HG03342 (cell line): ENCODE data around the gene DNAH8.
"Not testable (repeated sequence)": the region's sequence is repeated elsewhere in the genome, so short reads cannot be mapped to it uniquely, and the experiment has no call there.

Experiments
- ATAC-seq: cut with Tn5 transposase; IDR thresholded peaks from one replicate; pipeline ENCODE4 v1.9.1; 2021; ENCODE audit warnings: mild to moderate bottlenecking, moderate library complexity; ENCODE audit not compliant: unreplicated experiment

The DNAH8 gene

DNA sequence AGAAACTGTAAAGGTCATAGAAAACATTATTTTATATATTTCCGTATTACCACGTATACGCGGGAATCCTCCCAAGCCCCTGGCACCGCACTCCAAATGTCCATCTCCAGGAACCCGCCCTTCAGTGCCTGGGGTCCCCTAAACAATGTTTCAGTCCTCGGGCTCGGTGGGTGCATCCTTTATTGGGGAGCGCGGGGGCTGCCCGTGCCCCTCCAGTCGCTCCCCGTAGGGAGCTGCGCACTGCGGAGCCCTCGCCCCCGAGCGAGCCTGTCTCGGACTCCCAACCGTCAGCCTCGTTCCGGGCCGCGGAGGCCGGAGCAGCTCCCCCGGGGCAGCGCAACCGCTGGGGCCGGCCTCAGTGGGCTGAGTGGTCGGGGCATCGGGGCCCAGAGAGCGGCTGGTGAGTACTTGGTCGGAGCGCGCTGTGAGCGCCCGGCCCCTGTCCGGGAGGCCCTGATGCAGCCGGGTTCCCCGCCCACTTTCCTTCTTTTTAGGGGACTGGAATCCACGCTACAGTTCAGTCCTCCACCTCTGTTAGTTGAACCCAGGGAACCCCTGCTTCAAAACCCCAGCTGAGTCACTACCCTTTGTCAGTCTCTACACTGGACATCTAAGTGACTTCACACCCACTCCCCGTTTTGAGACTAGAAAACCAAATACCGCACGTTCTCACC, at the start of gene DNAH8:
TSS of gene DNAH8 (plus strand) at position 296 of the 674 bp plus-strand sequence. CDS start 7,499 bp downstream, outside the sequence.
- no peak for ATAC-seq

DNA sequence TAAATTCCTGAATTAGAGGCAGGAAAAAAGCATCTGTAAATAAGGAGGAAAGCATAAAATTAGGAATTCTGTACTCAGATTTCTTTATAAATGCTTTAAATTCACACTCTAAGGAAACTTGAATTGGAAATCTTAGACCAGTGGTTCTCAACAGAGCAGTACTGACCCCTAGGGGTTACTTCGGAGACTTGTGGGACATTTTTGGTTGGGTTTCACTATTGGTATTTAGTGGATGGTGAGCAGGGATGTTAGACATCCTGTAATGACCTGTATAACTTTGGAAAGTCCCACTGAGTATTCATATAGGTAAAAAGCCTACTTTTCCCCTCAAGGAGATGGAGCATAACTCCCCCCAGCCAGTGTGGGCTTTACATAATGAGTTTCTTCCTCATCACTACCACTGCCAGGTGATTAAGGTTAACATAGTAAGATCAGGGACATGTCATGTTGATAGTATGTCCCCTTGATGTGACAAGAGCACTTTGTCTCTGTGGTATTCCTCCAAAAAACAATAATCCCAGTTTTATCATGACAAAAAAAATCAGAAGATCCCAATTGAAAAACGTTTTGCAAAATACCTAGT, 43.1 kb upstream of the DNAH8 start:
- ATAC-seq: peak; percentile 88

DNA sequence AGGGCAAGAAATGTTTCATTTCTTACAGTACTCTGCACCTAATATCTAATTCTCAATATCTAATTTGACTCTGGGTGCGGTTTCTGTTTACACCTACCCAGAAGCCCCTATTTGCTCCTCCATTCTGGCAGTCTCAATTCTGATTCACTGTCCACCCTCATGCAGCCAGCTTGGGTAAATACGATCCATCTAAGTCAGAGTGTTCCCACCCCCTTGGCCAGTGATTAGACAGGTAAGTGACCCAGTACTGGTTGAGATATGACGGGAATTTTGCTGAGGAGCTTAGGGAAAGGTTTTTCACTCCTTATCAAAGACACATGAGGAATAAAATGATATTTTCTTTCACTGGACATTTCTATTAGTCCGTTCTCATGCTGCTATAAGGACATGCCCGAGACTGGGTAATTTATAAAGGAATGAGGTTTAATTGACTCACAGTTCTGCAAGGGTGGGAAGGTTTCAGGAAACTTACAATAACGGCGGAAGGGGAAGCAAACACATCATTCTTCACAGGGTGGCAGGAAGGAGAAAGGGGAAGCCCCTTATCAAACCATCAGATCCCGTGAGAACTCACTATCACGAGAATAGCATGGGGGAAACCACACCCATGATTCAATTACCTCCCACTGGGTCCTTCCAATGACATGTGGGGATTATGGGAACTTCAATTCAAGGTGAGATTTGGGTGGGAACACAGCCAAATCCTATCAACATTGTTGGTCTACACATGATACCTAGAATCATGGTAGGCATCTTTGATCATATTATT, 41.5 kb upstream of the DNAH8 start:
- no peak for ATAC-seq

- ATAC-seq: no peak
Measured at GRCh38 chr6:38676236-38676973, 38.7 kb upstream of the DNAH8 start.

- ATAC-seq: no peak
Measured at GRCh38 chr6:38676974-38677544, 38.1 kb upstream of the DNAH8 start.

GRCh38 chr6:38678178-38678760, 36.8 kb upstream of the DNAH8 start:
- no peak for ATAC-seq

DNA sequence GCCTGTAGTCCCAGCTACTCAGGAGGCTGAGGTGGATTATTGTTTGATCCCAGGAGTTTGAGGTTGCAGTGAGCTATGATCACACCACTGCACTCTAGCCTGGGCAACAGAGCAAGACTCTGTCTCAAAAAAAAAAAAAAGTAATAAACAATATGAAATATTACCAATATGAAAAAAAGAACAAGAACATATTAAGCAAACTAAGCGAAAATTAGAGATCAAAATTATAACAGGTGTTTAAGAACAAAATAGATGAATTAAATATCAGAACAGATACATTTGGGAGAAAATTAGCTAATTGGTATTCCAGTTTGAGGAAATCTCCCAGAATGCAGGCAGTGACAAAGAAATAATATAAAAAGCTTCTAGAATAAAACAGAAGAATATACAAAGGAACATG, 35.4 kb upstream of the DNAH8 start:
- ATAC-seq: no peak

GRCh38 chr6:38681850-38682249, 33.3 kb upstream of the DNAH8 start:
- no peak for ATAC-seq

GRCh38 chr6:38684237-38684636, 30.9 kb upstream of the DNAH8 start:
- no peak for ATAC-seq

DNA sequence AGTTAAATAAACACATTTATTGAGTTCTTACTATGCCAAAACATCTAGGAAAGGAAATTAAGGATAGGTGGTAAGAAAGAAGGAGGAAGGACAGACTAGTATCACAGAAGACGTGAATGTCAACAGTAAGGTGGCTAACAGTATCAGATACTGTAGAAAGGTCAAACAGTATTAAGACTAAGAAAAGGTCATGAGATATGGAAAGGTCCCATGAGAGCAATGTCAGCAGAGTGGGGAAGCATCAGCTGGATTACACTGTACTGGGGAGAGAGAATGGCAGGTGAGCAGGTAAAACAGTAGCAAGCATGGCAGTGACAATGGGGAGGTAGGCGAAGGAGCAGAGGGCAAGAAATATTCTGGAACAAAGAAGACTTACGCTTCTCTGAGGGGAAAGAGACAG, 30.2 kb upstream of the DNAH8 start:
- ATAC-seq: no peak

DNA sequence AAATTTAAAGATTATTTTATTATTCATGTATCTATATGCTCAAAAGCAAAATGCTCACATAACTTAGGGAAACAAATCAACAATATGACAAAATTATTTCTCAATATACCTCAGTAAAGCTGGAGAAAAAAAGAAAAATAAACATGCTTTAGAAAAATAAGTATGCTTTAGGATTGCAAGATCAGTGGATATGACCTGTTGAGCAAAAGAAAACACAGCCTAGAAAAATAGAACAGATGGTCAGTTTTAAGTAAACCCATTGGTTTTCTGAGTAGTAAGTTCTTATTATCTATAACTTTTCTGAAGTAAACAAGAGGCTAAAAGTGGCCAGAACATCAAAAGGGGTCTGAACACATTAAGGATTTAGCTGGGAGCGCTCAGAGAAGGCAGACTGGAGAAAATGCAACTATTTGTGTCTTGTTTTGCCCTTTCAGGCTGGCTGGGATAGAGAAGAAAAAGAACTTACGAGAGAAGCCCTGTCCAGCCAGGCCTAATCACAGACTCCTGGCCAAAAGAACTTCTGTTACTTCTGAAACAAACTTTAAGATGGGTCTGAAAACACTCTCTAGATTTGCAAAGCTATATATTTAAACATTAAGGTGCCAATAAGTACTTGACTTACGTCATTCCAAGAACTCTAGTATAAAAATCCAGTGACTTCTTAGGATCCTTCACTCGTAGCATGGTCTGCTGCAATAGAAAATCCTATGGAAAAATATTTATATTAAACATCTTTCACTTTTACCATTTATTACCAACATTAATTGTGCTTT, 28.7 kb upstream of the DNAH8 start:
- ATAC-seq: no peak

DNA sequence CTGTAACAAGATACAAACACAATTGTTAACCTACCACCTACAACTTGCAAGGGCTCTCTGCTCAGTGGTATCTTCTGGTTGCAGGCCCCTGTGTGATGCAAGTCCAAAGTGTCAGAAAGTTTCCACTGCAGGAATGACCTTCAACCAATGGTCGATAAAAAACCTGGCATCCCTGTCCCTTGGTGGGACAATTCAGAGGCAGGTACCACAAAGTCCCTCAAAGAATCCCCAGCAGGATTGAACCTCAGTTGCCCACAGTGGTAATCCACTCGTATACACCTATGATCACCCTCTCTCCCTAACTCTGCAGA, 28.1 kb upstream of the DNAH8 start:
- ATAC-seq: no peak

- ATAC-seq: no peak
Measured at GRCh38 chr6:38687549-38687948, 27.6 kb upstream of the DNAH8 start.

DNA sequence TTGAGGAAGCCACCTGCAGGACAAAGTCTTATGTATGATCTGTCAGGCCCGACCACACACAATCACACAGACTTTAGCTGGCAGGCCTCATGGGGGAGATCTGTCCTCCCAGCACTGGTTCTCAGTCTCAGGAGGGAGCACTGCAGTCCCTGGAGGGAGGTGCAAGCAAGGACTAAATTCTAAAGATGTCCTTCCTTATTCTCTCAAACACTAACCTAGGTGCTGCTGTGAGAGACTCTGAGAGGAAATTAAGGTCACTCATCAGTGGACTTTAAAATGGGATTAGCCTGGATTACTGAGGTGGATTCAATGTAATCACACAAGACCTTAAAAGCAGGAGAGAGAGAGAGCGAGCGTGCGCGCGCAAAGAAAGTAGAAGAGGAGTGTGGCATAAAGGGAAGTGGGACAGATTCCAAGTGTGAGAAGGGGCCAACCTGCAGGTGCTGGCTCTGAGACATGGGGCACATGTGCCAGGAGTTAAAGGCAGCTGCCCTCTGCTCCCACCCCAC, 26.5 kb upstream of the DNAH8 start:
- ATAC-seq: peak; percentile 53

DNA sequence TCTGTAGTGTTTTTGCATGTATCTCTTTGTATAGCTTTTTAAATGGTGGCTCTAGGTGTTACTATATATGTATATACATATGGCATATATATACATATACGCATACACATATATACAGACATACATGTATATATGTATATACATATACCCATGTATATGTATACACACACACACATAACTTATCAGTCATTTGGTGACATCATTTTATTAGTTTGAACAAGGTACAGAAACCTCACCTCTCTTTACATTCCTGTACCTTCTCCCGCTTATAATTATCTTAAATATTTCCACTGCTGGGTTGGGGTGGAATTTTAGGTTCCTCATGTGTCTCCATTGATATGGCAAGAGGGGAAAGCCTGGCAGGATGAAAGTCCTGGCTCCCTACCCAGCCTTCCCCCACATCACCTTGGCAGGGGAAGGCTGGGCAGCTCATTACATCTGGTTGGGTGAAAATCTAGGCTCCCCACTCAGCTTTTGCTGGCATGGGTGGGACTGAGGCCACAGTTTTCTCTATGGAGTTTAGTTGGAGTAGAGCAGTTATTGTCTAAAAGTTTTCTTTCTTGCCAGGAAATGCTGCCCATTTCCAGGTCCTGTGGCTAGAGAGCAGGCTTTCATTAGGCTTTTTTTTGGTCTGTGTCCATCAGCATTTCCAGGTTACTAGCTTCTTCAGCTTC, 19.7 kb upstream of the DNAH8 start:
- ATAC-seq: no peak

DNA sequence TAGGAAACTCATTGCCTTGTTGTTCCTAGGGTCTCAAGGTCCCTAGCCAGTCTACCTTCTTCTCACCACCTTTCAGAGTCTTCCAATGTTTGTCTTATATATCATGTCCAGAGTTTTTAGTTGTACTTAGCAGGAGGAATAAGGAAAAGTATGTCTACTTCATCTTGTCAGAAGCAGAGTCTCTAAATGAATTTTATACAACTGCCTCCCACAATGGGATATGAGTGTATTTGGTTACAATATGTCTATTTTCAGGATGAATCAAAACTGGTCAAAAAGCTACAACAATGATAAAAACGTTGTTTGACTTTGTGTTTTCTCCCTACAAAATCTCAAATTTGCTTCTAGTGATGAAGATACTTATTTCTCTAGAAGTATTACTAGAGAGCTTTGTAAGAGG, 19.2 kb upstream of the DNAH8 start:
- ATAC-seq: no peak

GRCh38 chr6:38696345-38696744, 18.8 kb upstream of the DNAH8 start:
- no peak for ATAC-seq

DNA sequence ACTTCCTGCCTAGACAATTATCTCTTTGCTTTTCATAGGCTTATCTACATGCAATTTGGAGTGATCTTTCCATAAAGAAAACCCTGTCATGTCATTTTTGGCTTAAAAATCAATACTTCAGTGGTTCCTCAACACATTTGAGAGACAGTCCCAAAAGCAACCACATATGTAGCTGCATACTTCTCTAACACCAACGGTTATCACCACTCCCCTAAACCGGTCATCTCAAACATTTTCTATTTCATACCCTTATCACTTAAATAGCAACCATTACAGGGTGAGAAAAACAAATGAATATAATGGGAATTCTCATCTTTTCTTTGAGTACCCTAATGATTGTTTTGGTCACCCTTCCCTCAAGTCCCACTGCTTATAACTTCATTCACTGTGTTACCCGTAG, 17.3 kb upstream of the DNAH8 start:
- ATAC-seq: no peak

GRCh38 chr6:38699702-38700101, 15.4 kb upstream of the DNAH8 start:
- ATAC-seq: not testable (repeated sequence)
